ENCODE results near the gene ADAMTS16.

GRCh38 chr5:5348576-5348975 lies 208.4 kb downstream of the ADAMTS16 start:
- TF ChIP-seq MAX (CRISPR knock-in tag; IDR thresholded peaks at IDR 0.05) = no peak
- TF ChIP-seq HOMEZ (CRISPR knock-in tag; IDR thresholded peaks at IDR 0.05) = no peak
- TF ChIP-seq U2AF2 (optimal IDR thresholded peaks at IDR 0.05; ENCODE audit: low read depth, low read length) = no peak
- TF ChIP-seq CBX3 (IDR thresholded peaks at IDR 0.05; ENCODE audit: borderline replicate concordance in 1 of 2, low read length in 2 of 2) = no peak
